ENCODE data around the gene ROR1. TPM values are rescaled to one million over a fixed set of nuclear protein-coding genes. Genes with fewer than 3 reads are reported as not detected.

ROR1 gene
- total RNA-seq = 1 to 10 TPM; 2.8 to 3.0 TPM

GRCh38 chr1:63773815-63774616 is at the start of gene ROR1:
TSS of gene ROR1 (plus strand) at chr1:63774017.

GRCh38 chr1:64203420-64203819 is 429.6 kb downstream of the ROR1 start, which contains the start of gene UBE2U:
TSS of gene UBE2U (plus strand) at chr1:64203623. CDS start at chr1:64204051, 428 bp downstream.

Small RNA genes within 50 kb of the gene (small RNA-seq; reads per million reads assigned to genes)
- gene RF00019 (0 reads per million in 2 donors), gene RNU6-809P (0 reads per million in 2 donors)

Other genes with a start within 250 kb of the ROR1 start
- 10 to 100 TPM; 68.8 to 79.6 TPM for gene PGM1, start 180.6 kb upstream of the ROR1 start, total RNA-seq